Measurements from ENCODE around the gene SCAF4.
"Not testable (repeated sequence)": the region's sequence is repeated elsewhere in the genome, so short reads cannot be mapped to it uniquely, and the experiment has no call there.

SCAF4 gene

GRCh38 chr21:31731857-31732596, at the start of gene SCAF4:
Gene SCAF4 (minus strand): TSS chr21:31732118. CDS start chr21:31731692, 426 bp downstream.
- peak; percentile 76 for DNase-seq (ENCODE audit: low read depth)

- DNase-seq (ENCODE audit: low read depth): no peak
Measured at GRCh38 chr21:31780944-31781343, 49.0 kb upstream of the SCAF4 start.

- DNase-seq (ENCODE audit: low read depth): no peak
Measured at GRCh38 chr21:31778546-31778945, 46.6 kb upstream of the SCAF4 start.

DNA sequence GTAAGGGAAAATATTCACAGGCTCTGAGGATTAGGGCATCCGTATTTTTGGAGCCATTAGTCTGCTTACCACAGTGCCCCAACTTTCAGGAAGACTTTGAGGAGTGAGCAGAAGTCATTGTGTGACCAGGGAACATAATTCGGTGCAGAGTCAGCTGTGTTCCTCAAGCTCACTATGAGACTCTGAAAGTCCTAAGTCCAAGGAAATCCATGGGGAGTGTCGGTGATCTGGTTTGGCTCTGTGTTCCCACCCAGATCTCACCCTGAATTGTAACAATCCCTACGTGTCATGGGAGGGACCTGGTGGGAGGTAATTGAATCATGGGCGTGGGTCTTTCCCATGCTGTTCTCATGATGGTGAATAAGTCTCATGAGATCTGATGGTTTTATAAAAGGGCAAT, 45.9 kb upstream of the SCAF4 start:
- no peak for DNase-seq (ENCODE audit: low read depth)

GRCh38 chr21:31774031-31774430, 42.1 kb upstream of the SCAF4 start:
- no peak for DNase-seq (ENCODE audit: low read depth)

- no peak for DNase-seq (ENCODE audit: low read depth)
Measured at GRCh38 chr21:31772674-31773555, 41.0 kb upstream of the SCAF4 start.

GRCh38 chr21:31771685-31772084, 39.8 kb upstream of the SCAF4 start:
- DNase-seq (ENCODE audit: low read depth): no peak

DNA sequence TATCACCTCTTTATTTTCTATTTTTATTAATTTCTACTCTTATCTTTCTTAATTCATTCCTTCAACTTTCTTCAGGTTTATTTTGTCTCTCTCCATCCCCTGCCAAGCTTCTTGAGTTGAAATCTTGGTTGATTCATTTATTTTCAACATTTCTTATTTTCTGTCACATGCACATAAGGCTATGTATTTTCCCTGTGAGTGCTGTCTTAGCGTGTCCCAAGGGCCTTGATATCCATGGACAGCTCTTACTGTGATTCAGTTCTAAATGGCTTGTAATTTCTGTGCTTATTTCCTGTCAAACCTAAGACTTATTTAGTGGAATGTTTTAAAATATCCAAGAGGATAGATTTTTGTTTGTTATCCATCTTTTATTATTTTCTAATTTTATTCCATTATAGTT, 36.8 kb upstream of the SCAF4 start:
- DNase-seq (ENCODE audit: low read depth): no peak

GRCh38 chr21:31766899-31767298, 35.0 kb upstream of the SCAF4 start:
- no peak for DNase-seq (ENCODE audit: low read depth)

- DNase-seq (ENCODE audit: low read depth): not testable (repeated sequence)
Measured at GRCh38 chr21:31765850-31766249, 33.9 kb upstream of the SCAF4 start.

DNA sequence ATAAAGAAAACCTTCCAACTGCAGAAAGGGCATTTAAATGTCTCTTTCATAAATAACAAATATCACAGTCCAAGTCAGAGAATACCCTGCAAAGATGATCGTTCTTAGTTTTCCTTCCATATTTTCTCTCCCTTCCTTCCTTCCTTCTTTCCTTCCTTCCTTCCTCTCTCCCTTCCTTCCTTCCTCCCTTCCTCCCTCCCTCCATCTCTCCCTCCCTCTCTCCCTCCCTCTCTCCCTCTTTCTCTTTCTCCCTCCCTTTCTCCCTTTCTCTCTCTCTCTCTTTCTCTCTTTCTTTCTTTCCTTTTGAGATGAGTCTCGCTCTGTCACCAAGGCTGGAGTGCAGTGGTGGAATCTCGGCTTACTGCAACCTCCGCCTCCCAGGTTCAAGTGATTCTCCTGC, 29.0 kb upstream of the SCAF4 start:
- no peak for DNase-seq (ENCODE audit: low read depth)

GRCh38 chr21:31756787-31757186, 24.9 kb upstream of the SCAF4 start:
- DNase-seq (ENCODE audit: low read depth): no peak

DNA sequence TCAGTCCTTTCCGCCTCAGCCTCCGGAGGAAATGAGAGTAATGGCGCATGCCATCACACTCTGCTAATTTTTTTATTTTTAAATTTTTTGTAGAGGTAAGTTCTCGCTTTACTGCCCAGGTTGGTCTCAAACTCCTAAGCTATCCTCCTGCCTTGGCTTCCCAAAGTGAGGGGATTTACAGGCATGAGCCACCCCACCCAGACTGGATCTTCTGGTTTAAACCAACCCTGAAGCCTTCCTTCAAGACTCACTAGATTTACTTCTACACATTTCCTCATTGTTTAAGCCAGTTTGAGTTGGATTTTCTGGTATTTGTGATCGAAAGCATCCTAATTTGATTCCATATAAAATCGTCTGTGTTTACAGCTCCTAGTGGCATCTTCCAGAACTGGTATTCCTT, 23.1 kb upstream of the SCAF4 start:
- DNase-seq (ENCODE audit: low read depth): no peak

DNA sequence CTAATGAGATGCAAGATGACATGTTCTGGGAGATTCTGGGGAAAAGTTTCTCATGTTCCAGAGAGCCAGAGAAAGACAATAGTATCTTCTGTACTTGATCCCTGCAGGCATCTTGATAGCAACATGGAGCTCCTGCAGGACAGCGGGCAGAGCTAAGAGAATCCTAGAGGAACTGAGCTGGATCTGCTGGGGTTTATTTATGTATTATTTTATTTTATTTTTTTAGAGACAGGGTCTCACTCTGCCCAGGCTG, 22.7 kb upstream of the SCAF4 start:
- no peak for DNase-seq (ENCODE audit: low read depth)

- no peak for DNase-seq (ENCODE audit: low read depth)
Measured at GRCh38 chr21:31753949-31754707, 22.2 kb upstream of the SCAF4 start.

GRCh38 chr21:31752967-31753366, 21.0 kb upstream of the SCAF4 start:
- DNase-seq (ENCODE audit: low read depth): no peak

DNA sequence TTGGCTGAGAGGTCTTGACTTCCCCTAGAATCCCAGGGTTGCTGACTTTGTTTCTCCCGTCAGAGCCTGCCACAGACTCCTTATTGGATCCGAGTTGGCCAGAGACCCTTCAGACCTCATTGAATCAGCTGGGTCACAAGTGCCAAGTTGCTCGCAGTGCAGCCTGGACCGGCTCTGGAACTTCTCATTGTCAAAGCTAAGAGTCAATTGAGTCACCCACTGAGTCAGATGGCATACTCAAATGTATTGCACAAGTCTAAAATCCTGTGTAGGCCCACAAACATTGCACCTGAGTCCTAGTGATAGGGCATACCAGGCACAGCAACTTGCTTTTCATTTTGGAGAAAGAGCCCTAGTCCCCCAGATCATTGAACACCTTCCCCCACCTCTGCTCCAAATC, 20.4 kb upstream of the SCAF4 start:
- DNase-seq (ENCODE audit: low read depth): no peak

GRCh38 chr21:31750843-31751242, 18.9 kb upstream of the SCAF4 start:
- DNase-seq (ENCODE audit: low read depth): no peak

- DNase-seq (ENCODE audit: low read depth): no peak
Measured at GRCh38 chr21:31744182-31744800, 12.4 kb upstream of the SCAF4 start.

- no peak for DNase-seq (ENCODE audit: low read depth)
Measured at GRCh38 chr21:31743712-31744111, 11.8 kb upstream of the SCAF4 start.

- DNase-seq (ENCODE audit: low read depth): no peak
Measured at GRCh38 chr21:31741116-31741515, 9.2 kb upstream of the SCAF4 start.

All from stimulated activated CD8-positive, alpha-beta memory T cell treated with anti-CD3 and anti-CD28 coated beads, Interleukin-12 subunit alpha, Interleukin-12 subunit beta, amount 100 ng/mL, for 4 hours (primary cell).